Smooth muscle cell (in vitro differentiated cells): ENCODE measurements around the gene THPO. TPM values are rescaled to one million over a fixed set of nuclear protein-coding genes. Genes with fewer than 3 reads are reported as not detected.

Experiments
- DNase-seq: peaks from one replicate; lab custom pipeline; 2025; ENCODE audit not compliant: unreplicated experiment; lab: John Stamatoyannopoulos, UW
- H2AFZ ChIP-seq: fragments of 200-600 bp; sonication (generic); 2 replicates; pipeline ENCODE4 v1.6.0; 2016; ENCODE audit warnings: antibody characterized with exemption, low read depth, mild to moderate bottlenecking
- H3F3A ChIP-seq: fragments of 200-600 bp; sonication (generic); 2 replicates; pipeline ENCODE4 v1.6.0; 2017; ENCODE audit warnings: antibody characterized with exemption, low read depth
- H3K27ac ChIP-seq: fragments of 200-600 bp; sonication (generic); 2 replicates; pipeline ENCODE4 v1.5.1; 2016; ENCODE audit warnings: low read depth, mild to moderate bottlenecking
- H3K27me3 ChIP-seq: fragments of 200-600 bp; sonication (generic); 2 replicates; pipeline ENCODE4 v1.6.1; 2016; ENCODE audit warnings: low read depth, mild to moderate bottlenecking
- H3K36me3 ChIP-seq: fragments of 200-600 bp; sonication (generic); 2 replicates; pipeline ENCODE4 v1.5.1; 2016; ENCODE audit warnings: low read depth
- H3K4me1 ChIP-seq: fragments of 200-600 bp; sonication (generic); 2 replicates; pipeline ENCODE4 v1.5.1; 2016; ENCODE audit warnings: low read depth
- H3K4me2 ChIP-seq: fragments of 200-600 bp; sonication (generic); 2 replicates; pipeline ENCODE4 v1.6.0; 2016; ENCODE audit warnings: mild to moderate bottlenecking
- H3K4me3 ChIP-seq: fragments of 200-600 bp; sonication (generic); 2 replicates; pipeline ENCODE4 v1.5.1; 2016; ENCODE audit warnings: mild to moderate bottlenecking
- H3K79me2 ChIP-seq: fragments of 200-600 bp; sonication (generic); 2 replicates; pipeline ENCODE4 v1.6.0; 2016; ENCODE audit warnings: low read depth, mild to moderate bottlenecking
- H3K9ac ChIP-seq: fragments of 200-600 bp; sonication (generic); 2 replicates; pipeline ENCODE4 v1.6.0; 2016; ENCODE audit warnings: low read depth
- H3K9me3 ChIP-seq: fragments of 200-600 bp; sonication (generic); replicated peaks from 2 replicates; pipeline ENCODE4 v1.5.1; 2016; ENCODE audit warnings: low read depth
- H4K20me1 ChIP-seq: fragments of 200-600 bp; sonication (generic); 2 replicates; pipeline ENCODE4 v1.6.0; 2016; ENCODE audit warnings: low read depth
- CTCF ChIP-seq: fragments of 200-600 bp; sonication (generic); IDR thresholded peaks from 2 replicates; pipeline ENCODE4 v1.5.1; 2017; ENCODE audit warnings: borderline replicate concordance, mild to moderate bottlenecking, antibody characterized with exemption; ENCODE audit not compliant: insufficient read depth, poor library complexity, severe bottlenecking
- WGBS: methylation state at CpG from one replicate; pipeline ENCODE4 v1.1.7; 2016; ENCODE audit warnings: low lambda C conversion rate; 5-methylcytosine and 5-hydroxymethylcytosine counted together
- polyA plus RNA-seq: library from polyadenylated mRNA; unstranded; fragments of >200 nt; fragmentation: Nextera tagmentation; extraction: Ambion mirVana; gene quantifications from 2 replicates; pipeline ENCODE4 v1.2.1, GENCODE V29; 2016
- total RNA-seq: library from RNA; depleted of rRNA; stranded (reverse); fragments of >200 nt; gene quantifications from 2 replicates; pipeline ENCODE4 v1.2.3, GENCODE V29; 2014

THPO gene
- total and polyA plus RNA-seq, 2 experiments from 2014 or later, result 0.45 TPM; not detected in 1

- peak overlapping the region; percentile 78 for H3K4me2 ChIP-seq
- H4K20me1 ChIP-seq, result no peaks in the 10 kb centered on the region
- H3K4me1 ChIP-seq, result peaks cover 22% of the 10 kb centered on the region
- DNase-seq, result no peak
- WGBS, result 62% methylated on average over 10 of the region's 10 CpGs
- no peak overlapping the region for H2AFZ ChIP-seq
- no peaks in the 10 kb centered on the region for H3K9me3 ChIP-seq
- no peaks in the 10 kb centered on the region for H3F3A ChIP-seq
- H3K27me3 ChIP-seq, result peaks cover 18% of the 10 kb centered on the region
- H3K4me3 ChIP-seq, result no peak overlapping the region
- no peaks in the 10 kb centered on the region for H3K36me3 ChIP-seq
- H3K27ac ChIP-seq, result no peak overlapping the region
- H3K9ac ChIP-seq, result no peak overlapping the region
- no peak for TF ChIP-seq CTCF
- no peaks in the 10 kb centered on the region for H3K79me2 ChIP-seq
Observed at GRCh38 chr3:184378651-184379357, 797 bp upstream of the THPO start.

GRCh38 chr3:184377374-184377773 is 633 bp downstream of the THPO start:
- WGBS, result 86% methylated on average over 5 of the region's 5 CpGs
- Histone ChIP-seq H3K9me3 (no peaks in the 10 kb centered on the region), H3K4me1 (peaks cover 22% of the 10 kb centered on the region), H3K79me2 (no peaks in the 10 kb centered on the region), H3K27me3 (peaks cover 18% of the 10 kb centered on the region), H3K27ac (no peak overlapping the region), H3K9ac (no peak overlapping the region), H3F3A (no peaks in the 10 kb centered on the region), H3K36me3 (no peaks in the 10 kb centered on the region), H3K4me2 (no peak overlapping the region), H2AFZ (no peak overlapping the region), H3K4me3 (no peak overlapping the region), H4K20me1 (no peaks in the 10 kb centered on the region)
- no peak for TF ChIP-seq CTCF
- DNase-seq, result no peak

- Histone ChIP-seq H3F3A (no peaks in the 10 kb centered on the region), H3K79me2 (no peaks in the 10 kb centered on the region), H3K4me2 (no peak overlapping the region), H3K27ac (no peak overlapping the region), H2AFZ (no peak overlapping the region), H3K9me3 (no peaks in the 10 kb centered on the region), H4K20me1 (no peaks in the 10 kb centered on the region), H3K27me3 (peaks cover 4% of the 10 kb centered on the region), H3K9ac (no peak overlapping the region), H3K4me3 (no peak overlapping the region), H3K36me3 (no peaks in the 10 kb centered on the region), H3K4me1 (peaks cover 16% of the 10 kb centered on the region)
- no peak for DNase-seq
- no peak for TF ChIP-seq CTCF
- 77% methylated on average over 12 of the region's 12 CpGs for WGBS
Observed at GRCh38 chr3:184375747-184376461, 2.1 kb downstream of the THPO start.
